ENCODE results near the gene FOXS1. TPM values are rescaled to one million over a fixed set of nuclear protein-coding genes. Genes with fewer than 3 reads are reported as not detected.

The FOXS1 gene
- total RNA-seq, 2 donors from 2014 or later = not detected

GRCh38 chr20:31868853-31869672 is 23.7 kb upstream of the FOXS1 start:
- H3K4me3 Mint-ChIP-seq = peak overlapping the region; percentile 97
- H3K4me1 Mint-ChIP-seq (ENCODE audit: low read depth in 2 of 2) = peaks cover 11 to 15% of the 10 kb centered on the region in 2 donors
- no peaks in the 10 kb centered on the region for H3K9me3 Mint-ChIP-seq
- no peak for ATAC-seq
- peak overlapping the region in 1 of 2 donors; percentile 51 for H3K27ac Mint-ChIP-seq
- DNase-seq (ENCODE audit: low spot score) = no peak
- H3K36me3 Mint-ChIP-seq = no peaks in the 10 kb centered on the region
- peaks cover 39 to 52% of the 10 kb centered on the region in 2 donors for H3K27me3 Mint-ChIP-seq

GRCh38 chr20:31866221-31866620 is 20.8 kb upstream of the FOXS1 start:
- no peaks in the 10 kb centered on the region for H3K36me3 Mint-ChIP-seq
- H3K27ac Mint-ChIP-seq = no peak overlapping the region
- no peak for ATAC-seq
- no peaks in the 10 kb centered on the region for H3K9me3 Mint-ChIP-seq
- no peak overlapping the region for H3K4me3 Mint-ChIP-seq
- peaks cover 14 to 16% of the 10 kb centered on the region in 2 donors for H3K4me1 Mint-ChIP-seq (ENCODE audit: low read depth in 2 of 2)
- H3K27me3 Mint-ChIP-seq = peaks cover 23 to 25% of the 10 kb centered on the region in 2 donors
- no peak for DNase-seq (ENCODE audit: low spot score)

GRCh38 chr20:31864521-31865400 is 19.4 kb upstream of the FOXS1 start:
- DNase-seq (ENCODE audit: low spot score) (no peak), ATAC-seq (no peak)
- Mint-ChIP-seq H3K27me3 (peaks cover 18 to 21% of the 10 kb centered on the region in 2 donors), H3K4me1 (ENCODE audit: low read depth in 2 of 2) (peaks cover 5 to 12% of the 10 kb centered on the region in 2 donors), H3K4me3 (no peak overlapping the region), H3K27ac (no peak overlapping the region), H3K9me3 (no peaks in the 10 kb centered on the region), H3K36me3 (no peaks in the 10 kb centered on the region)

GRCh38 chr20:31863296-31864085 is 18.1 kb upstream of the FOXS1 start:
- no peak for ATAC-seq
- H3K4me1 Mint-ChIP-seq (ENCODE audit: low read depth in 2 of 2) = peaks cover 0 to 10% of the 10 kb centered on the region in 2 donors
- no peak for DNase-seq (ENCODE audit: low spot score)
- H3K27me3 Mint-ChIP-seq = peaks cover 6 to 8% of the 10 kb centered on the region in 2 donors
- no peak overlapping the region for H3K27ac Mint-ChIP-seq
- H3K4me3 Mint-ChIP-seq = no peak overlapping the region
- no peaks in the 10 kb centered on the region for H3K36me3 Mint-ChIP-seq
- no peaks in the 10 kb centered on the region for H3K9me3 Mint-ChIP-seq

GRCh38 chr20:31862506-31862905 is 17.1 kb upstream of the FOXS1 start:
- ATAC-seq (no peak), DNase-seq (ENCODE audit: low spot score) (no peak)
- Mint-ChIP-seq H3K4me3 (no peak overlapping the region), H3K36me3 (no peaks in the 10 kb centered on the region), H3K9me3 (no peaks in the 10 kb centered on the region), H3K27ac (no peak overlapping the region), H3K27me3 (peaks cover 6 to 11% of the 10 kb centered on the region in 2 donors), H3K4me1 (ENCODE audit: low read depth in 2 of 2) (peaks cover 0 to 10% of the 10 kb centered on the region in 2 donors)

- Mint-ChIP-seq H3K27ac (no peak overlapping the region), H3K27me3 (peaks cover 8 to 15% of the 10 kb centered on the region in 2 donors), H3K4me3 (peak overlapping the region; percentile 53)
These were observed 16.7 kb upstream of the FOXS1 start for GRCh38 chr20:31862157-31862470.

GRCh38 chr20:31861385-31862156 is 16.2 kb upstream of the FOXS1 start:
- H3K4me1 Mint-ChIP-seq (ENCODE audit: low read depth in 2 of 2) = peaks cover 0 to 10% of the 10 kb centered on the region in 2 donors
- H3K9me3 Mint-ChIP-seq = no peaks in the 10 kb centered on the region
- peak; percentile 86 to 89 for ATAC-seq
- H3K36me3 Mint-ChIP-seq = no peaks in the 10 kb centered on the region
- peak; percentile 84 for DNase-seq (ENCODE audit: low spot score)
- peaks cover 8 to 15% of the 10 kb centered on the region in 2 donors for H3K27me3 Mint-ChIP-seq
- H3K4me3 Mint-ChIP-seq = peak overlapping the region; percentile 53
- H3K27ac Mint-ChIP-seq = no peak overlapping the region

More at GRCh38 chr20:31862157-31862470, 16.7 kb upstream of the FOXS1 start:
- ATAC-seq (no peak), DNase-seq (ENCODE audit: low spot score) (no peak)
- H3K36me3 Mint-ChIP-seq = no peaks in the 10 kb centered on the region
- H3K4me1 Mint-ChIP-seq (ENCODE audit: low read depth in 2 of 2) = peaks cover 0 to 10% of the 10 kb centered on the region in 2 donors
- no peaks in the 10 kb centered on the region for H3K9me3 Mint-ChIP-seq

- Mint-ChIP-seq H3K4me1 (ENCODE audit: low read depth in 2 of 2) (peaks cover 0 to 10% of the 10 kb centered on the region in 2 donors), H3K27ac (no peak overlapping the region), H3K4me3 (no peak overlapping the region), H3K27me3 (peaks cover 8 to 15% of the 10 kb centered on the region in 2 donors), H3K36me3 (no peaks in the 10 kb centered on the region), H3K9me3 (no peaks in the 10 kb centered on the region)
- ATAC-seq (no peak), DNase-seq (ENCODE audit: low spot score) (no peak)
These were observed 15.7 kb upstream of the FOXS1 start for GRCh38 chr20:31861135-31861384.

- DNase-seq (ENCODE audit: low spot score) = no peak
- H3K4me3 Mint-ChIP-seq = no peak overlapping the region
- H3K27ac Mint-ChIP-seq = no peak overlapping the region
- no peaks in the 10 kb centered on the region for H3K36me3 Mint-ChIP-seq
- peaks cover 8 to 15% of the 10 kb centered on the region in 2 donors for H3K27me3 Mint-ChIP-seq
- ATAC-seq = no peak
- peaks cover 0 to 10% of the 10 kb centered on the region in 2 donors for H3K4me1 Mint-ChIP-seq (ENCODE audit: low read depth in 2 of 2)
- no peaks in the 10 kb centered on the region for H3K9me3 Mint-ChIP-seq
These were observed 15.2 kb upstream of the FOXS1 start for GRCh38 chr20:31860390-31861134.

- ATAC-seq = no peak
- H3K27me3 Mint-ChIP-seq = peaks cover 8 to 15% of the 10 kb centered on the region in 2 donors
- H3K4me1 Mint-ChIP-seq (ENCODE audit: low read depth in 2 of 2) = peaks cover 0 to 10% of the 10 kb centered on the region in 2 donors
- no peak for DNase-seq (ENCODE audit: low spot score)
- H3K27ac Mint-ChIP-seq = no peak overlapping the region
- no peaks in the 10 kb centered on the region for H3K9me3 Mint-ChIP-seq
- H3K4me3 Mint-ChIP-seq = peak overlapping the region; percentile 32
- H3K36me3 Mint-ChIP-seq = no peaks in the 10 kb centered on the region
These were observed 14.6 kb upstream of the FOXS1 start for GRCh38 chr20:31859998-31860380.

- DNase-seq (ENCODE audit: low spot score) (no peak), ATAC-seq (no peak)
- Mint-ChIP-seq H3K4me1 (ENCODE audit: low read depth in 2 of 2) (peaks cover 0 to 10% of the 10 kb centered on the region in 2 donors), H3K27ac (no peak overlapping the region), H3K4me3 (peak overlapping the region; percentile 32), H3K27me3 (peaks cover 8 to 15% of the 10 kb centered on the region in 2 donors), H3K36me3 (no peaks in the 10 kb centered on the region), H3K9me3 (no peaks in the 10 kb centered on the region)
These were observed 14.0 kb upstream of the FOXS1 start for GRCh38 chr20:31859266-31859997.

GRCh38 chr20:31858760-31859083 is 13.3 kb upstream of the FOXS1 start:
- no peak overlapping the region for H3K4me3 Mint-ChIP-seq
- DNase-seq (ENCODE audit: low spot score) (no peak), ATAC-seq (no peak)
- H3K27ac Mint-ChIP-seq = no peak overlapping the region
- no peaks in the 10 kb centered on the region for H3K36me3 Mint-ChIP-seq
- no peaks in the 10 kb centered on the region for H3K9me3 Mint-ChIP-seq
- H3K27me3 Mint-ChIP-seq = peaks cover 10 to 15% of the 10 kb centered on the region in 2 donors
- H3K4me1 Mint-ChIP-seq (ENCODE audit: low read depth in 2 of 2) = peaks cover 0 to 10% of the 10 kb centered on the region in 2 donors
